AG09309 (cell line): ENCODE measurements around the gene HSPB7.
"Not testable (repeated sequence)": the region's sequence is repeated elsewhere in the genome, so short reads cannot be mapped to it uniquely, and the experiment has no call there.

Source experiments
- DNase-seq: peaks from one replicate; pipeline ENCODE4 v3.0.0-alpha.2; 2010; ENCODE audit warnings: low read depth
- H3K4me3 ChIP-seq: 2 replicates; pipeline ENCODE4 v1.5.1; 2011; ENCODE audit warnings: mild to moderate bottlenecking, low read depth, low read length, moderate library complexity; ENCODE audit not compliant: control insufficient read depth
- TF ChIP-seq, protein P1 (sequence below): IDR thresholded peaks from 2 replicates; pipeline ENCODE4 v1.5.1; 2011; ENCODE audit warnings: mild to moderate bottlenecking, low read depth, low read length, inconsistent platforms; ENCODE audit not compliant: insufficient read depth, control insufficient read depth; ENCODE audit errors: missing control alignments

The HSPB7 gene

DNA sequence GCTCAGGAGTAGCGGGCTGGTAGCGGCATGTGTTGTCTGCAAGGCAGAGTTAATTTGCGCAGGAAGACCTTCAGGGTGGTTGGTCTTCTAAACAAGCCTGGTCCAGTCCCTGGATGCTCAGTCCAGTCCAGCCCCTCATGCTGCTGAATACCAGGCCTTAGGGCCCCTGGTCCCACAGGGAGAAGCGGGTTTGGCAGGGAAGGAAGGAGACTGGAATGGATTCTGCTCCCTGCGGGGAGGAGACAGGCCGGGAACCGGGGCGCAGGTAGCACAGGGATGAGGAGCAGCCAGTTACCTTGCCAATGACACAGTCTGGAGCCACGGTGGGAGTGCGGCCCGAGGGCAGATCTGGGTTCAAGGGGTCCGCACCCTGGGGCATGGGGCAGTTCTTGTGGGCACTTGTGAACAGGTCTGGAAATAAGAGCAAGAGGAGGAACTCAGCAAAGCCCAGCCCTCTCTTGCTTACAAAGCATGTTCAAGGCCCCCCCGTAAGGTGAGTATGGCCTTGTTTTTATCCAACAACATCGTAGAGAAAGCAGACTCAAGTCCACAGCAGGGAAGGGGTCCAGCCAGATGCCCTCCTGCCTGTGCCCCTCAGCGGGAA, 45.5 kb upstream of the HSPB7 start:
- TF ChIP-seq, protein P1, sequence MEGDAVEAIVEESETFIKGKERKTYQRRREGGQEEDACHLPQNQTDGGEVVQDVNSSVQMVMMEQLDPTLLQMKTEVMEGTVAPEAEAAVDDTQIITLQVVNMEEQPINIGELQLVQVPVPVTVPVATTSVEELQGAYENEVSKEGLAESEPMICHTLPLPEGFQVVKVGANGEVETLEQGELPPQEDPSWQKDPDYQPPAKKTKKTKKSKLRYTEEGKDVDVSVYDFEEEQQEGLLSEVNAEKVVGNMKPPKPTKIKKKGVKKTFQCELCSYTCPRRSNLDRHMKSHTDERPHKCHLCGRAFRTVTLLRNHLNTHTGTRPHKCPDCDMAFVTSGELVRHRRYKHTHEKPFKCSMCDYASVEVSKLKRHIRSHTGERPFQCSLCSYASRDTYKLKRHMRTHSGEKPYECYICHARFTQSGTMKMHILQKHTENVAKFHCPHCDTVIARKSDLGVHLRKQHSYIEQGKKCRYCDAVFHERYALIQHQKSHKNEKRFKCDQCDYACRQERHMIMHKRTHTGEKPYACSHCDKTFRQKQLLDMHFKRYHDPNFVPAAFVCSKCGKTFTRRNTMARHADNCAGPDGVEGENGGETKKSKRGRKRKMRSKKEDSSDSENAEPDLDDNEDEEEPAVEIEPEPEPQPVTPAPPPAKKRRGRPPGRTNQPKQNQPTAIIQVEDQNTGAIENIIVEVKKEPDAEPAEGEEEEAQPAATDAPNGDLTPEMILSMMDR, result no peak
- no peak overlapping the region for H3K4me3 ChIP-seq
- no peak for DNase-seq

DNA sequence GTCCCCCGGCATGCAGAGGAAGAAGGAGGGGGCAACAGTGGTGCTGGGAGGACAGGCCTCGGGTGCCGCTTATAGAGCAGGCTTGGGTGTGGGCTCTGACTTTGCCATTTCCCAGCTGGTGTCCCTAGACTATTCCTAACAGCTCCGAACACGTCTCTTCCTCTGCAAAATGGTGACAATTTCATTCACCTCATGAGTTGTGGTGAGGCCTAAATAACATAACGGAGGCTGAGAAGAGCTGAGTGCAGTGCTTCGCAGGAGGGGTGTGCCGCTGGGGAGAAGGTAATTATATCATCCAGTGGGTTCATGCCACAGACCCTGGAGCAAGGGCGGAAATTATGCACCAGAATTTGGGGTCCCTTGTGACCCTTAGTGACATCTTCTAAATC, 44.8 kb upstream of the HSPB7 start:
- DNase-seq, H3K4me3 ChIP-seq: not testable (repeated sequence)

DNA sequence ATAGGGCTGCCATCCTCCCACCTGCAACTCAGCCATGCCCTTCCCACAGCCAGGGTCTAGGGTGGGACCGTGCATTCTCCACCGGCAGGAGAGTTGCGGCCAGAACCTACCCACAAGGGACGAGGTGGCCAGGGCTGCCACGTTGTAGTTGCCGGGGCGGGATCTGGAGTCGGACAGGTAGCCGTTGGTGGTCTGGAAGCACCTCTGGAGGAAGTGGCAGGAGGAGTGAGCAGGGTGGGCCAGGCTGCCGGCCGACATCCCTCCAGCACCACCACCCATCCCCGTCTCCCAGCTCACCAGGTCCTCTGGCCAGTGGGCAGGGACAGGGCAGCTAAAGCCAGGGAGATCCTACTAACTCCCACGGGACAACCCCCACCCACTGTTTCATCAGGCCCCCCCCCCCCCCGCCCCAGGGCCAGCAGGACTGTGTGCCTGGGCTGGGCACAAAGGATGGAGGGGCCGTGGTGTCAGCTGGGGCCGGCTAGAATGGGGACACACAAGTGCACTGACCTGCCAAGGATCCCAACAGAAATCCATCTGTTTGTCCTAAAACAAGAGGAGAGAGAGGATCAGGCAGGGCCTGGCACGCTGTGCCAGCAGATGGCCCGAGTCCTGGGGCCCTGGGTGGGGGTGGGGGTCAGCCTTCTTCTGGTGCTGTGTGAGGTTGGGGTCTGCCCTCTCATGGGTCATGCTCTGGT, 44.3 kb upstream of the HSPB7 start:
- not testable (repeated sequence) for DNase-seq, H3K4me3 ChIP-seq

DNA sequence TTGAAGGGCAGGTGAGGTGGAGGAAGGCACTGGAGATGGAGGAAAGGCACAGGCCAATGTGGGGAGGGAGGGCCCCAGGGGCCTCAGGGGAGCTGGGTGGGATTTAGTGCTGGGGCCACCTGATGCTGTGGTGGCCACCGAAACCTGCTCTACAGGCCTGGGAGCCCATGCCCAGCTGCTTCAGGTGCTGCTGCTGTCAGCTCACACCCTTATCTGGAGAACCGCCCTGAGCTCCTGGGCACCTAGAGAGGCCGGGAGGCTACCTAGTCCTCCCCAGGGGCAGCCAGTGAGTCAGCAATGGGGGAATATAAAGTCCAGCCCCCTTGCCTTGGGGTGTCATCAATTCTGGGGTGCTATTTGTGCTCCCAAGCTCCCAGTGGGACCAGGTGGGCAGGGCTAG, 43.4 kb upstream of the HSPB7 start:
- no peak overlapping the region for H3K4me3 ChIP-seq
- DNase-seq, result no peak
- TF ChIP-seq, protein P1, result no peak

DNA sequence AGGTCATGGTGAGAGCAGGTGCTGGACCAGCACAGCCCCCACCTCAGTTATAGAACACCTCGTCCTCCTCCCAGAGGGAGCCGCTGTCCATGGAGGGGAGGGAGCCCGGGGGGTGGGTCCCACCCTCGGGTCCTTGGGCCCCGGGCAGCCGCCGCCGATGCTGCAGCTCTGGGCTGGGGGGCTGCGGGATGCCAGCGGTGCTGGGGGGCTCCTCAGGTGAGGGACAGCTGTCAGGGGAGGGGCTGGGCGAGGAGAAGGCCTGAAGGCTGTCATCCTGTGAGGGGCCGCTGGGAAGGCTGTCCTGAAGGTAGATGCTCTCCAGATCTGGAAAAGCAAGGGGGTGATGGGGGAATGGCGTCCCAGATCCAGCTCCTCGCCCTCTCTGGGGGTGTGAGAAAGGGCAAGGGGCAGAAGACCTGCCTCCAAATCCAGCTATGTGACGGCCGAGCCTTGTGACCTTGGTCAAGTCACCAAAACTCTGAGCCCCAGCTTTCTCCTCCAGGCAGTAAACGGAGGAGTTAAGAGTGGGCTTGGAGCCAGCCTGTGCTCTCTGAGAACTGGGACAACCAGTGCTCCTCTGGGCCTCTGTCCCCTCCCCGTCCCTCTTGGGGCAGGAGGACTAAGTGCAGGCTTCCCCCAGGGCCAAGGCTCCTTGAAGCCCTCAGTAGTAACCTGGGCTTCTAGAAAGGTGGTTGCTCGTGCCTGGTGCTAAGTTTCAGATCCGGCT, 40.7 kb upstream of the HSPB7 start:
- H3K4me3 ChIP-seq, DNase-seq: not testable (repeated sequence)

DNA sequence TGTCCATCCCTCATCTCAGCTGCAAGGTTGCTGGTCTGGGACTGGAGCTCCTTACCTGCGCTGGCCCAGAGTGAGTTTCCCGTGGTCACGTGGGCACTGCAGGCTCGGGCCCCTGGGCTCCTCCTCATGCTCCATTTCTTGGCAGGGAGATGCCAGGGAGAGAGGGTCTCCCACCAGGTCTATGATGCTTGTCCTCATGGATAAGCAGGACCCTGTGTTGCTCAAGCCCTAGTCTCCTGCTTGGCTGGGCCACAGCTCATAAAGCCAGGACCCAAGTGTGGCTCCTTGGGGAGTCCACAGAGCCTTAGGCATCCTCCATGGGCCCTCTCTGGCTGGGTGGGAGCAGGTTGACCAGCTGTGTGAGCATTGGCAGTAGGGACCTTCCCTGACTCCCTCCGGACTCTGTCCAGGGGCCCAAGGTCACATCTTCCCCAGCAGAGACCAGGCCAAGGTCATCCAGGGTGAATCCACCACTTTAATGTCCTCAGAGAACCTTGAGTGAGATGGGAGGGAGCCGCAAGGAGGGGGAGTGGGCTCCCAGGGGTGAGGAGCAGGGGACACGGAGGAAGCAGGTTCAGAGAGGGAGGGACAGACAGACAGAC, 39.6 kb upstream of the HSPB7 start:
- not testable (repeated sequence) for H3K4me3 ChIP-seq, DNase-seq

DNA sequence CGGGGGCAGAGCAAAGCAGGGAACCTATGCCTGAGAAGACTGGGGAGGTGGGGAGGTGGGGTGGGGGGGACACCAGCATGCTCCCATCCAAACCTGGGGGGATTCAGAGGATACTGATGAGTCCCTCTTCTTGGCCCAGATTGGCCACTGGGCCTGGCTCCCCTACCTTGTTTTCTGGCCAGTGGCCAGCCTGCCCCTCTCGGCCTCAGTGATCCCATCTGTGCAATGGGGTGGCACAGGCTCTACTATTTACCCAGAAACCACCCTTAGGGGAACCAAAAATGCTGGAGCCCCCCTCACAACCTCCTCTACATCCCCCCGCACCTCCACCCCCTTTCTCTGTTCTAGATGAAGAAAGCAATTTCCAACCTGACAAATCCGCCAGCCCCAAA, 38.7 kb upstream of the HSPB7 start:
- H3K4me3 ChIP-seq, DNase-seq: not testable (repeated sequence)

DNA sequence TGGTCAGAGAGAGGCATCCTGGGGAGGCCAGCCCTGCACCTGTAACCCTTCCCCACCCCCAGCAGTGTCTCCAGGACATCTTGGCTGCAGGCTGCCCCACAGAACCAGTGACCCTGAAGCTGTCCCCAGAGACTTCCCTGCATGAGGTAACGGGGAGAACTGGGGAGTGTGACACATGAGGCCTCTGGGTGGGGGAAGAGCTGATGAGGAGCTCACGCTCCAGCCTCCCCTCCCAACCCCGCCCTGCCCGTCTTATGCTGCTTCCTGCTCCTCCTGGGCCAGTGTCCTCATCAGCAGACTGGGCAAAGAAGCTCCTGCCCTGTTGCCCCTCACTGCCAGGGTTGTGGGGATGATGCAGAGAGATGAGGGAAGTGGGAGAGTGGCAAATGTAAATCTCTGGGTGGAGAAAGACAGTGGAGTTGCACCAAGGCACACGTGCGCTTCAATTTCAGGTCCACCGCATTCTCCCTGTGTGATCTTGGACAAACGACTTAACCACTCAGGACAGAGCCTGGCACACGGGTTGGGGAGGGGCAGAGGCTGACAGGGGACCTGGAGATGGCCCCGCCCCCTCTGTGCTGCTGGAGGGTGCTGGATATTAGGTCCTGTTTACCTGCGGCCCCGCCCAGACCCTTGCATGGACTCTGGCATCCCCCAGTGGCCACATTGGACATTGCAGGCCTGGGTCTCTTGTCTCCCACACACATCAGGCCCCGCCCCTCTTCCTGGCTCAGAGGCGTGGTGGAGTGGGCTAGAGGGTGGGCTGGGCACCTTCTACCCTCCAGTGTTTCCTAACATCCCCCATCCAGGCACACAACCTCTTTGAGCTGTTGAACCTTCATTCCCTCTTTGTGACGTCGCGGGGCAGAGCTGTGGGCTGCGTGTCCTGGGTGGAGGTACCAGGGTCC, 38.0 kb upstream of the HSPB7 start:
- H3K4me3 ChIP-seq, result no peak overlapping the region
- peak; percentile 11 for DNase-seq
- TF ChIP-seq, protein P1, result peak; percentile 95
